Measurements from ENCODE around the gene MYOM1.

DNA sequence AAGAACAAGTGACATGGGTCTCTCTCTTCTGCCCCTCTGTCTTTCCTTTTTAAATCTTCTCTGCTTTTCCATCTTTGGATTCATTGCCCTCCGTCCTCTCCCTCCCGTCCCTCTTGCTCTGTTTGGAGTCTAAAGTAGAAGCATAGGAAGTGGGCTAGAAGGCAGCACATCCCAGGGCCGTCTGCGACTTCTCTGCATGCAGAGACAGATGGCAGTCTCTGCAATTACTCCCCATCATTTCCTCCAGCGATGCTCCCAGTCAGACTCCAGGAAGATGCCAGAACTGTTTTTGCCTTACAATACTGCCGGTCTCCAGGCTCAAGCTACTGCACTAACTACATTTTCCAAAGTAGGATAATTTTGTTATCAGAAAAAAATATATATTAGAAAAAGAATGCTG is 171.6 kb downstream of the MYOM1 start:
- TF ChIP-seq CTCF (conservative IDR thresholded peaks at IDR 0.05; ENCODE audit: low read depth, low read length), result no peak
- no peak for TF ChIP-seq EZH2 (IDR thresholded peaks at IDR 0.05; ENCODE audit: borderline replicate concordance, low read depth, low read length, poor library complexity, severe bottlenecking)
